Measurements from ENCODE around the gene ENTREP3. TPM values are rescaled to one million over a fixed set of nuclear protein-coding genes. Genes with fewer than 3 reads are reported as not detected.
"Not testable (repeated sequence)": the region's sequence is repeated elsewhere in the genome, so short reads cannot be mapped to it uniquely, and the experiment has no call there.

ENTREP3 gene
- 10 to 100 TPM; 31.7 to 41.3 (median 39.8) TPM for total RNA-seq

GRCh38 chr1:155255243-155256007 lies at the start of gene ENTREP3:
TSS of gene ENTREP3 (minus strand) at chr1:155255483. CDS start at chr1:155254877, 606 bp downstream.
- H3K27me3 Mint-ChIP-seq (ENCODE audit: low read depth) = no peaks in the 10 kb centered on the region
- H3K36me3 Mint-ChIP-seq (ENCODE audit: insufficient read depth) = peaks cover 22% of the 10 kb centered on the region
- peak; percentile 68 for DNase-seq

GRCh38 chr1:155304558-155305063 lies 49.3 kb upstream of the ENTREP3 start:
- H3K27me3 Mint-ChIP-seq (ENCODE audit: low read depth) = no peaks in the 10 kb centered on the region
- H3K36me3 Mint-ChIP-seq (ENCODE audit: insufficient read depth) = no peaks in the 10 kb centered on the region
- no peaks in the 10 kb centered on the region for H3K9me3 Mint-ChIP-seq
- ATAC-seq (no peak), DNase-seq (no peak)
- peaks cover 9% of the 10 kb centered on the region for H3K4me1 Mint-ChIP-seq (ENCODE audit: low read depth)
- H3K4me3 Mint-ChIP-seq = no peak overlapping the region

More at GRCh38 chr1:155255243-155256007, at the start of gene ENTREP3:
- Mint-ChIP-seq H3K4me3 (peak within 1 kb of the TSS; percentile 84), H3K4me1 (ENCODE audit: low read depth) (peaks cover 32% of the 10 kb centered on the region), H3K9me3 (no peaks in the 10 kb centered on the region)
- ATAC-seq = peak; percentile 78 to 81

- H3K9me3 Mint-ChIP-seq = no peaks in the 10 kb centered on the region
- DNase-seq (no peak), ATAC-seq (no peak)
- H3K36me3 Mint-ChIP-seq (ENCODE audit: insufficient read depth) = no peaks in the 10 kb centered on the region
- H3K27me3 Mint-ChIP-seq (ENCODE audit: low read depth) = peaks cover 13% of the 10 kb centered on the region
- H3K4me3 Mint-ChIP-seq = no peak within 1 kb of the TSS
- H3K4me1 Mint-ChIP-seq (ENCODE audit: low read depth) = peaks cover 2% of the 10 kb centered on the region
Measured at GRCh38 chr1:155301342-155301841, 46.1 kb upstream of the ENTREP3 start, which contains the start of gene PKLR. TSS of gene PKLR (minus strand) at chr1:155301438. CDS start at chr1:155301395, 43 bp downstream.

GRCh38 chr1:155300553-155301329 lies 45.5 kb upstream of the ENTREP3 start:
- Mint-ChIP-seq H3K9me3 (no peaks in the 10 kb centered on the region), H3K4me1 (ENCODE audit: low read depth) (no peaks in the 10 kb centered on the region), H3K27me3 (ENCODE audit: low read depth) (peaks cover 18% of the 10 kb centered on the region), H3K4me3 (no peak overlapping the region), H3K36me3 (ENCODE audit: insufficient read depth) (no peaks in the 10 kb centered on the region)
- ATAC-seq = no peak
- DNase-seq = no peak

GRCh38 chr1:155300024-155300423 lies 44.7 kb upstream of the ENTREP3 start:
- Mint-ChIP-seq H3K36me3 (ENCODE audit: insufficient read depth) (no peaks in the 10 kb centered on the region), H3K4me1 (ENCODE audit: low read depth) (no peaks in the 10 kb centered on the region), H3K27me3 (ENCODE audit: low read depth) (peaks cover 22% of the 10 kb centered on the region), H3K9me3 (no peaks in the 10 kb centered on the region), H3K4me3 (no peak overlapping the region)
- DNase-seq = no peak
- no peak for ATAC-seq

GRCh38 chr1:155297384-155297783 lies 42.1 kb upstream of the ENTREP3 start:
- Mint-ChIP-seq H3K36me3 (ENCODE audit: insufficient read depth) (no peaks in the 10 kb centered on the region), H3K4me3 (no peak overlapping the region), H3K9me3 (no peaks in the 10 kb centered on the region), H3K4me1 (ENCODE audit: low read depth) (peaks cover 4% of the 10 kb centered on the region), H3K27me3 (ENCODE audit: low read depth) (peaks cover 33% of the 10 kb centered on the region)
- DNase-seq (no peak), ATAC-seq (no peak)

- peaks cover 33% of the 10 kb centered on the region for H3K27me3 Mint-ChIP-seq (ENCODE audit: low read depth)
- DNase-seq (no peak), ATAC-seq (no peak)
- no peaks in the 10 kb centered on the region for H3K36me3 Mint-ChIP-seq (ENCODE audit: insufficient read depth)
- H3K4me1 Mint-ChIP-seq (ENCODE audit: low read depth) = peaks cover 4% of the 10 kb centered on the region
- no peak overlapping the region for H3K4me3 Mint-ChIP-seq
- H3K9me3 Mint-ChIP-seq = no peaks in the 10 kb centered on the region
Measured at GRCh38 chr1:155296661-155297060, 41.4 kb upstream of the ENTREP3 start.

- Mint-ChIP-seq H3K4me1 (ENCODE audit: low read depth) (peaks cover 4% of the 10 kb centered on the region), H3K27me3 (ENCODE audit: low read depth) (peaks cover 33% of the 10 kb centered on the region), H3K4me3 (no peak overlapping the region), H3K9me3 (no peaks in the 10 kb centered on the region), H3K36me3 (ENCODE audit: insufficient read depth) (no peaks in the 10 kb centered on the region)
- DNase-seq (no peak), ATAC-seq (no peak)
Measured at GRCh38 chr1:155295942-155296267, 40.6 kb upstream of the ENTREP3 start.

- Mint-ChIP-seq H3K4me1 (ENCODE audit: low read depth) (peaks cover 4% of the 10 kb centered on the region), H3K36me3 (ENCODE audit: insufficient read depth) (no peaks in the 10 kb centered on the region), H3K27me3 (ENCODE audit: low read depth) (peaks cover 33% of the 10 kb centered on the region), H3K9me3 (no peaks in the 10 kb centered on the region), H3K4me3 (no peak overlapping the region)
- ATAC-seq (peak in 1 of 2 donors; percentile 59), DNase-seq (no peak)
Measured at GRCh38 chr1:155295183-155295941, 40.1 kb upstream of the ENTREP3 start.

- Mint-ChIP-seq H3K27me3 (ENCODE audit: low read depth) (peaks cover 34% of the 10 kb centered on the region), H3K9me3 (no peaks in the 10 kb centered on the region), H3K4me1 (ENCODE audit: low read depth) (peaks cover 4% of the 10 kb centered on the region), H3K4me3 (no peak overlapping the region), H3K36me3 (ENCODE audit: insufficient read depth) (no peaks in the 10 kb centered on the region)
- ATAC-seq (peak in 1 of 2 donors; percentile 17), DNase-seq (no peak)
Measured at GRCh38 chr1:155294520-155295182, 39.4 kb upstream of the ENTREP3 start.

- Mint-ChIP-seq H3K27me3 (ENCODE audit: low read depth) (peaks cover 34% of the 10 kb centered on the region), H3K4me3 (no peak overlapping the region), H3K9me3 (no peaks in the 10 kb centered on the region), H3K4me1 (ENCODE audit: low read depth) (peaks cover 4% of the 10 kb centered on the region), H3K36me3 (ENCODE audit: insufficient read depth) (no peaks in the 10 kb centered on the region)
- DNase-seq (no peak), ATAC-seq (no peak)
Measured at GRCh38 chr1:155293086-155293749, 37.9 kb upstream of the ENTREP3 start.

- not testable (repeated sequence) for ATAC-seq; H3K4me1 Mint-ChIP-seq (ENCODE audit: low read depth); H3K9me3 Mint-ChIP-seq; H3K36me3 Mint-ChIP-seq (ENCODE audit: insufficient read depth); H3K4me3 Mint-ChIP-seq; DNase-seq
- peaks cover 17% of the 10 kb centered on the region for H3K27me3 Mint-ChIP-seq (ENCODE audit: low read depth)
Measured at GRCh38 chr1:155291006-155291405, 35.7 kb upstream of the ENTREP3 start.

- Mint-ChIP-seq H3K9me3 (no peaks in the 10 kb centered on the region), H3K27me3 (ENCODE audit: low read depth) (peaks cover 1% of the 10 kb centered on the region), H3K36me3 (ENCODE audit: insufficient read depth) (no peaks in the 10 kb centered on the region), H3K4me1 (ENCODE audit: low read depth) (no peaks in the 10 kb centered on the region), H3K4me3 (no peak overlapping the region)
- ATAC-seq (no peak), DNase-seq (no peak)
Measured at GRCh38 chr1:155287987-155288543, 32.8 kb upstream of the ENTREP3 start.

All from activated T-cell treated with anti-CD3 and anti-CD28 coated beads, Interleukin-2, amount 50 U/mL, for 4 hours (primary cell).